Neural cell (in vitro differentiated cells): Measurements from ENCODE around the gene LGR5.

ENCODE experiments used
- CTCF ChIP-seq: fragments of 450-650 bp; IDR thresholded peaks from 2 replicates; pipeline ENCODE4 v1.5.1; 2014; ENCODE audit warnings: antibody characterized with exemption, mild to moderate bottlenecking, moderate library complexity; ENCODE audit not compliant: poor library complexity, severe bottlenecking
- EP300 ChIP-seq: fragments of 450-650 bp; conservative IDR thresholded peaks from 2 replicates; pipeline ENCODE4 v1.6.1; 2014; ENCODE audit warnings: antibody characterized with exemption, mild to moderate bottlenecking, moderate library complexity; ENCODE audit not compliant: poor library complexity, severe bottlenecking

- TF ChIP-seq EP300 = no peak
- no peak for TF ChIP-seq CTCF
Observed at GRCh38 chr12:71441836-71442566, 2.4 kb downstream of the LGR5 start.
